CD4-positive, alpha-beta T cell treated with Interleukin-1 beta for 1 hour (primary cell): ENCODE data around the gene C22orf39.

ENCODE experiments used
- DNase-seq, 2 donors: peaks; one replicate each; pipeline ENCODE4 v3.0.0-alpha.2; 2020 to 2022

Gene C22orf39

DNA sequence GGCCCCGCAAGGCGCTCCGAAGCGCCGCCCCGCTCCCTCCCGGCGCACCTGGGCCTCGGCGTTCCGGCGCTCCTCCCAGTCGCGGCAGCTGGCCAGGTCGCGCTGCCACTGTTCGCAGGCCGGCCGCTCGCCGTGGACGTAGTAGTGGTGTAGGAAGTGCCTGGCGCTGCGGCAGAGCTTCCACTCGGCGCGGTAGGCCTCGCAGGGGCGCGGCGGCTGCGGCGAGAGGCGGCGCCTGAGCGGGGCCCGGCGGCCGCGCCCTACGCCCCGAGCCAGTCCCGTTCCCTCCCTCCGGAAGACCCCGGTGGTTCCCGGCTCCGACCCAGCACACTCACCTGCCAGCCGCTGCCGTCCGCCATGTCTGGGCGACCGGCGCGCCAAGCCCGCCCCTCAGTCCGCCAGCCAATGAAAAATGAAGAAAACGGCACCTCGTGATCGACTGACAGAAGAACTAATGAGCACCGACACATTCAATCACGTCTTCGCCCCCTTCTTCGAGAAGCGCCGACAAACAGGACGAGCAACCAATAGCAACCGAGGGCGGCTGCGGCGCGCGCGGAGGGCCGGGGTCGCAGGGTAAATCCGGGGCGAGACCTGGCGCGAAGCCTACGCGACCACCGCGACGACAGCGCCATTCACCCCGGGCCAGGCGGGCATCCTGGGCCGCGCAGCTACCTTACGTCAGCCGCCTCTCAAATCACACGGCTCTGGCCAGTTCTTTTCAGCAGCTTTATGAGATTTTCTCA lies at the start of gene C22orf39:
Gene C22orf39, minus strand, starts transcription at position 382 of the 746 bp plus-strand sequence. Its CDS starts 23 bp downstream, at position 359.
- peak; percentile 92 to 95 for DNase-seq

- no peak for DNase-seq
Measured at GRCh38 chr22:19497245-19497644, 49.7 kb upstream of the C22orf39 start.

- no peak for DNase-seq
Measured at GRCh38 chr22:19496324-19496630, 48.8 kb upstream of the C22orf39 start.

DNA sequence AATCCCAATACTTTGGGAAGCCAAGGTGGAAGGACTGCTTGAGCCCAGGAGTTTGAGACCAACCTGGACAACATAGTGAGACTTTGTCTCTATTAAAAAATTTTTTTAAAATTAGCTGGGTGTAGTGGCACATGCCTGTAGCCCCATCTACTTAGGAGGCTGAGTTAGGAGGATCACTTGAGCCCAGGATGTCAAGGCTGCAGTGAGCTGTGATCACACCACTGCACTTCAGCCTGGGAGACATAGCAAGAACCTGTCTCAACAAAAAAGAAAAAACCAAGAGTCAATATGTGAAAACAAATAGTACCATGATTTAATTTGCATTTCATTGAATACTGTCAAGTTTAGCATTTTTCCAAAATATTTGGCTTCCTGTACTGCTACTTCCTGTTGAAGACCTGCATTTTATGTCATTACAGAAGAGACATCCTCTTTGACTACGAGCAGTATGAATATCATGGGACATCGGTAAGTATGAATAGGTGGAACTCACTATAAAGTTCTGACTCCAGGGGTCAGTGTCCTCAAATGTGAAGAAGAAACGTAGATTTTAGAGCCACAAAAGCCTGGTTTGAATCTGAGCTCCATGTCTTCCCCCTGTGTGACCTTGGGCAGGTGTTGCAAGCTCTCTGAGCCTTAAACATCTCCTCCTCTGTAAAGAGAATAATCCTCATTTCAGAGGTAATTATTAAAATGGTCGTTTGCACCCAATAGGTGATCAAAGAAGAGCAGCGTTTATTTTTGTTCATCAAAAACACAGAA lies 48.2 kb upstream of the C22orf39 start:
- DNase-seq, result peak in 1 of 2 donors; percentile 26

DNA sequence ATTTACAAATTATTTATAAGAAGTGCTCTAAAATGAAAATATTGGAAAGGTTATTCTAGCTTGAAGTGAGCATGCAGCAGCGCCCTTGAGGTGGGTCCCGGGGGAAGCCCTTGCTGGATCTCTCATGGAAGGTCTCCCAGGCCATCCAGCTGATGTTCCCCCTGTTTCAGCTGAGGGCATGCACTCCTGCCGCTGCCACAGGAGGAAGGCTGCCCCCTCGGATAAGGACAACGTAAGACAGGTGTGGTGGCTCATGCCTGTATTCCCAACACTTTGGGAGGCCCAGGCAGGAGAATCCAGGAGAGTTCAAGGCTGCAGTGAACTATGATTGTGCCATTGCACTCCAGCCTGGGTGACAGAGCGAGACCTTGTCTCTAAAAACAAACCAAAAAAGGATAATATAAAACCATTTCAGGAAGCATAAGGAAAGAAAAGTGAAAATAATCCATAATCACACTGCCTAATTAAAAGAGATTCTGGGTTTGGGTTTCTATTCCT lies 47.2 kb upstream of the C22orf39 start:
- DNase-seq, result no peak

DNA sequence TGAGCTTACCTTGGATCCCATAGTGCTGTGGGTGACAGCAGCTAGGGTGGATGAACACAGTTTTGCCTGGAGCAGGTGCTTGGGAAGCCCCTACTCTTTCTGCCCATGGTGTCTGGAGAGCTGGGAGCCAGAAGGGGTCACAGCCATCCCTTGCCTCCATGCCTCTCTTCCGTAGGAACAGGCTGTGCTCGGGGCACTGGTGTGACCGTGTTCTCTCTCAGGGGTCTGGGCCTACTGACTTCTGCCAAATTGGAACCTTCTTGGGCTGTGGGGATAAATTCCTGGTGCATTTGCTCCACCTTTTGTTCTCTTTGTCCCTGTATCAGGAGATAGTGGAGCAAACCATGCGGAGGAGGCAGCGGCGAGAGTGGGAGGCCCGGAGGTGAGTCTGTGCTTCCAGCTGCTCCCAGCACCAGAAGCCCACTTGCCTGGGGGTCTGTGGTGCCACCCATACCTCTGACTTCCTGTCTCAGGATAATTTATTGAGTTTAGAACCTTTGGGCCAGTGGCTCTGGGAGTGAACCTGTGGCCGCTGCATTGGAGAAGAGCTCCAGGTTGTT lies 46.6 kb upstream of the C22orf39 start:
- no peak for DNase-seq

DNA sequence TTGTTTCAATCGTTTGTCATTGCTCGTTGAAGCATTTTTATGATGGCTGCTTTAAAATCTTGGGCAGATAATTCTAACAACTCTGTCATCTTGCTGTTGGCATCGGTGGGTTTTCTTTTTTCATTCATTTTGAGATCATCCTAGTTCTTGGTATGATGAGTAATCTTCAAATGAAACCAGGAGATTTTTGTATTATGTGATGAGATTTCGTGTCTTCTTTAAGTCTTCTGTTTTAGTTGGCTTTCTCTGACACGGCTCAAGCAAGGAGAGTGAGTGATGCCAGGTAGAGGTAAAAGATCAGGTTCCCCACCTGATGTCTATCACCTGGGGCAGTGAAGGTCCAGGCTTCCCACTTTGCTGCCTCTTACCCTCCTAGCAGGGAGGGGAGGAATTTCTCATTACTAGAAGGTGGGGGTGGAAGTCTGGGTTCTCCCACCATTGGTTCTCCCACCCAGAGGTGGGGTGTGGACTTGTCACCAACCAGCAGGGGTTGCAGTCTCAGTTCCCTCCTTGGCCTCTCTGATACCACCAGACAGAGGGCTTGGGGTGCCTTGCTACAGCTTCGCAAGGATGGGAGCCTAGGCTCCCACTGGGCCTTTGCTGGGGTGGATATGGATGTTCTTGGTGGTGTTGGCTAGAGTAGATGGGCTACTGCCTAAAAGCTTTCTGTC lies 45.1 kb upstream of the C22orf39 start:
- DNase-seq, result no peak

DNA sequence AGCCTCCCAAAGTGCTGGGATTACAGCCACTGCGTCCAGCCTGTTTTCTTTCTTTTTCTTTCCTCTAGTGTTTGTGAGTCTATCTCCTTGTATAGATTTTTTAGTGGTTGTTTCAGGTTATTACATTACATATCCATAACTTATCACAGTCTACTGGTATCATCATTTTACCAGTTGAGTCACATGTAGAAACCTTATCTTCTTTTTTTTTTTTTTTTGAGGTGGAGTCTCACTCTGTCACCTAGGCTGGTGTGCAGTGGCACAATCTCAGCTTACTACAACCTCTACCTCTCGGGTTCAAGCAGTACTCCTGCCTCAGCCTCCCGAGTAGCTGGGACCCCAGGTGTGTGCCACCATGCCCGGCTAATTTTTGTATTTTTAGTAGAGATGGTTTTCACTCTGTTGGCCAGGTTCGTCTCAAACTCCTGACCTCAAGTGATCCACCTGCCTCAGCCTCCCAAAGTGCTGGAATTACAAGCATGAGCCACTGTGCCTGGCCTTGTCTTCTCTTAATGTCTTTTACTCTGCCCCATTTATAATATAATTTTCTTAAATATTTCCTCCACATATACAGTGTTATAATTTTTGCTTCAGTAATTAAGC lies 43.2 kb upstream of the C22orf39 start:
- DNase-seq, result no peak

- DNase-seq, result no peak
Measured at GRCh38 chr22:19488884-19489843, 41.7 kb upstream of the C22orf39 start.

- no peak for DNase-seq
Measured at GRCh38 chr22:19488285-19488684, 40.8 kb upstream of the C22orf39 start.

DNA sequence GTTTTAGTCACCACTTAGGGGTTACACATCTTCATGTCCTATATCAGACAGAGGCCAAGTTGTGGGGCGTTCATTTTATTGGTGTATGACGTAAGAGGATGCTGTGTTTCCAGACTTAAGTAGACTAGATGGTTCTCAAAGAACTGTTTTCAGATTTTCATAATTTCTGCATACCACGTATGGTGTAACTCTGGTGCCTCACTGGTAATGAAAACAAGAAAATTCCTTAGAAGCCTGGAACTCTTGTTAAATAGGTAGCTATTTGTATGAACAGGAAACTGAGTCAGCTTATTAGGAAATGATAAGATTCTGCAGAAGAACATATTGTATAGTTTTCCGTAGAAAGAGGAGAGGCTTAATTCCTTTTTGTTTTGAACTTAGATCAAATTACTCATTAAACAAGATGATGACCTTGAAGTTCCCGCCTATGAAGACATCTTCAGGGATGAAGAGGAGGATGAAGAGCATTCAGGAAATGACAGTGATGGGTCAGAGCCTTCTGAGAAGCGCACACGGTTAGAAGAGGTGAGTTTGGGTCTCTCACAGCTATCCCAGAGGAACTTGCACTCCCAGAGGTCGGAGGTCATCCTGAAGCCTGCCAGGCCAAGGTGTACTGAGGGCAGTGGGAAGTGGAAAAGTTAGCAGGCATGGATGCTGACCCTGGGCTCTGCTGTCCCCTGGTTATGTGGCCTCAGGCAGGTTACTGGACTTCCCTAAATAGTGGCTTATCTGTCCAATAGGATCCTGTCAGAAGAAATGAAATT lies 36.2 kb upstream of the C22orf39 start:
- DNase-seq, result no peak

DNA sequence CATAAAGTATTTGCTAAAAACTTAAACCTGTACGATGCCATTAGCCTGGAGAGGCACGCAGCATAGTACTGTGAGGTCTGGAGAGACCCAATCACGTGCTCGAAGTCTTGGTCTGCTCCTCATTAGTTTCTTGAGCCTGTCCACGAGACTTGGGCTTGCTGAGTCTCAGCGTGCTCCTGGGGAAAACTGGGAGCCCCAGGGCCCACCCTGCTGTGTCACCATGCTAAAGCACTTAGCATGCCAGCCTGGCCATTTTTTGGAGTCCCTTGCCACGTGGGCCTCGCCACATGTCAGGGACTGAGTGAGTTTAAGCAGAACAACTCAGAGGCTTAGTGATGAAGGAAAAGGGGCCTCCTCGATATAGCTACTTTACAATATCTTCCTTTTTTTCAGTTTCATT lies 34.8 kb upstream of the C22orf39 start:
- no peak for DNase-seq

DNA sequence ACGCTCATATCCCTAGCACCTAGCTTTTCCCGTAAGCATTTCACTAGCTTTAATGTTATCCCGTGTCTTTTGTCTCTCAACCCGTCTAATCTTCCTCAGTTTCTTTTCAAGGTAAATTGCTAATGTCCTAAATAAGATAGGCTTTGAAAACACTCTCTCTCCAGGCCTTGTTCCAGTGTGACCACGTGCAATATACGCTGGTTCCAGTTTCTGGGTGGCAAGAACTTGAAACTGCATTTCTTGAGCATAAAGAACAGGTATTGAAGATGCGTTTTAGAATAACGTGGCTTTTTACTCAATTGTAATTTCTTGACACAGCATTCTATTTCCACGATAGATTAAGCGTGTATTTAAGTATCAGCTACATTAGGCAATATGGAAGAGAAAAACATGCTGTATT lies 33.3 kb upstream of the C22orf39 start:
- DNase-seq, result no peak

GRCh38 chr22:19480173-19480568 lies 32.7 kb upstream of the C22orf39 start:
- DNase-seq, result no peak

- peak; percentile 96 to 97 for DNase-seq
Measured at GRCh38 chr22:19479355-19480172, 32.1 kb upstream of the C22orf39 start, which contains the start of gene CDC45. Gene CDC45, plus strand, starts transcription at chr22:19479920. Its CDS starts 49 bp downstream, at chr22:19479969.

GRCh38 chr22:19478901-19479354 lies 31.4 kb upstream of the C22orf39 start, which contains the start of gene UFD1:
Gene UFD1, minus strand, starts transcription at chr22:19479193. Its CDS starts 108 bp downstream, at chr22:19479085.
- DNase-seq, result peak; percentile 83 to 86

DNA sequence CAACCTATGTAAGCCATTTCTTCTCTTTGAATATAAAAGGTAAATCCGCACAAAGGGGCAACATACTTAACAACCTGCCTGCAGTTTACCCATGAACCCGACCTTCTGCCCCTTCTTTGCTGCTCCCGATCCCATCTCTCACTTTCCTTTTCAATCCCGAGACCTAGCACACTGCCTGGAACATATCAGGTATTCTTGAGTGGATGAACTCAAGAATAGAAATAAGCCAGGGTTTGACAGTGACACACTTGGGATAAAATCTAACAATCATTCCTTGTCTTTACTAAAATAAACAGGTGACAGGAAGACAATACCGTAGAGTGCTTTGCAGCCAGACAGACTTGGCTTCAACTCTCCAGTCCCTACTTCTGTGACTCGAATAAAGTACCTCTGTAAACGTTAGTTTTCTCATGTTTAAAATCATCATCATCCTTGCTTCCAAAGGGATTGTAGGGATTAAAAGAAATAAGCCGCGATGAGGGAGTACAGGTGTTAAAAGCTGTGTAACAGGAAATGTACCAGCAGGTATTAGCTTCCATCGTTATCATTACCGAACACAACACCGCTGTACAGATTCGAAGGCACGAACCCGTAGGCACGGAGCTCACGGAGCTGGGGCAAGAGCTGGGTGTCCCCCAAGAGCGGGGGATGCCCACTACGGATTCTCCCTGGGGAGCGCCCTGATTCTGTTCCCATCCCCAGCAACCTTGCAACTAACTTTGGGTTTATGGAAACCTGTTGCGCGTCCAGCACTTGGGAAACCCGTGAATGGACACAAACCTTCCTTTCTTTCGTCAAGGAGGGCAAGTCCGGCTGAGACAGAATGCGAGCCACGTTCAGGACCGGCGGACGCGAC lies 30.8 kb upstream of the C22orf39 start:
- peak in 1 of 2 donors; percentile 21 for DNase-seq

DNA sequence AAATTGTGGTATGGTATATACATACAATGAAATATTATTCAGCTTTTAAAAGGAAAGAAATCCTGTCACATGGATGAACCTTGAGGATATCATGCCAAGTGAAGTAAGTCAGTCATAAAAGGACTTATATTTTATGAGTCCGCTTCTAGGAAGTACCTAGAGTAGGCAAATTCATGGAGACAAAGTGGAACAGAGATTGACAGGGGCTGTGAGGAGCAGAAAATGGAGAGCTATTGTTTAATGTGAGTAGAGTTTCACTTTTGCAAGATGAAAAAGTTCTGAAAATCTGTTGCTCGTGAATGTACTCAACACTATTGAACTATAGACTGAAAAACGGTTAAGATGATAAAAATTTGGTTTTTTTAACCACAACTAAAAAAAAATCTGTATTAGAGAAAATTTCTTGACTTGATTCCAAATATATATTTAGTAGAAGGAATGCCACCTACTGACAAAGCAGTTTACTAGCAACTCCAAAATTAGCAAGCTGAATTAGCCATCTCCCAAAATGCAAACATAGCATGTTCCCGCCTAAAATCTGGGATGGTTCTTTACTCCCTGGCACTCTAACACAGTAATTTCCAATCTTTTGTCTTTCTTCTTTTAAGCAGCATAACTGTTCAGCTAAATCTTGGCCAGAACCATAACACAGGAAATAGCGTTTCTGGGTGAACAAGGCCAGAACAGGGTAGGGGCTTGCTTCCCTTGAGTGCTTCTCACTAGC lies 30.0 kb upstream of the C22orf39 start:
- peak in 1 of 2 donors; percentile 21 for DNase-seq
